ACHN (cell line): Measurements from ENCODE around the gene ACADVL.

Experiments used
- DNase-seq: peaks from one replicate; pipeline ENCODE4 v3.0.0-alpha.2; 2015
- in situ Hi-C: cut with HindIII; loops from 2 replicates; pipeline ENCODE4 v1.10.0; 2017; ENCODE audit warnings: low sequenced_read_pairs, low pct_ligation_motif_present, low pct_unique_long_range_greater_than_20kb

ACADVL gene

DNA sequence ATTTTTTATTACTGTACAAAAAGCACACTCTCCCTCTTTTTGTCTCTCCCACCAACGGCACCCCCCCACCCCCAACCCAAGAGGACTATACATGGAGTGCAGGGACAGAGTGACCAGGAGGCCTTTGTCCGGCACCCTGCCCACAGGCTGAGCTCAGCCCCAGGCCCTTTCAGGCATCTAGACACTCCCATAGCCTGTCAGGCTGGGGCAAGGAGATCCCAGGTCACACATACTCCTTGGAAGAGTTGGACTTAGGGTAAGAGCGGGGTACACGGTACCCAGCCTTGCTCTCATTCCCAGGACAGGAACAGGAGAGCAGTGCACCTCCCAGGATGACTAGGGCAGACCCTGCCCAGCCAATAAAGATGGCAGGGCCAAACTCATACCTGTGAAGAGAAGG lies 40.4 kb downstream of the ACADVL start:
- no peak for DNase-seq
- in situ Hi-C loops: no loop called here

- in situ Hi-C loops: no loop called here
- no peak for DNase-seq
Observed at GRCh38 chr17:7260651-7261378, 41.1 kb downstream of the ACADVL start.

DNA sequence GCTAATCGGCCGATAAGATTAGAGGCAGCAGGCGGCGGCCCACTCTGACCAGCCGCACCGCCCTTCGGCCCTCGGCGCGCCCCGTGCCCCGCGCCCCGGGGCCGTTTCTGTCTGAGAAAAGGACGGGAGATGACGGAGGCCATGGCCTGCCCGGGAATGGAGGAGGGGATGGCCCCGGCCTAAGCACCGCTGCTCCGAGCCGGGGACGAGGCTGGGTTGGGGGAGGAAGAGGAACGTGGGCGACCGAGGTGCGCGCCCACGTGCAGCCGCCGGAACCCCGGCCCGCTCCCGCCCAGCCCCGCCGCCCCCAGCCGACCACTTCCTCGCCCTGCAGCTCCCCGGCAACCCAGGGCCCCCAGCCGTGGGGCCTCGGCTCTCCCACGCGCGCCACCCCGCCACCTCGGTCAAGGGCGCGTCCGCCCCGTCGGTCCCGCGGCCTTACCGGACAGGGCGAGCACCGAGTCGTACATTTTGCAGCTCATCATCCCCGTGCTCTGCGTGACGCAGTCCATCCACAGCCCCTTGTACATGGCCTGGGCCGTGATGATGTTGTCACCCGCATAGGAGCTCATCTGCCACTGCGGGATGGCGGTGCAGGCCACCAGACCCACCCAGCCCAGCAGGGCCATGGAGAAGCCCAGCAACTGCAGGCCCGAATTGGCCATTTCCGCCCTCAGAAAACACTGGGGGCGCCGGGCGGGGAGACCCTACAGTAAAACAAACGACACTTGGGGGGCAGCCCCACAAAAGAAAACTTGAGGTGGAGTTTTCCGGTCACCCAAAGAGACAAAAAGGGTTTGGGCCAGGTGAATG lies 41.8 kb downstream of the ACADVL start:
- in situ Hi-C loops: no loop called here
- no peak for DNase-seq

DNA sequence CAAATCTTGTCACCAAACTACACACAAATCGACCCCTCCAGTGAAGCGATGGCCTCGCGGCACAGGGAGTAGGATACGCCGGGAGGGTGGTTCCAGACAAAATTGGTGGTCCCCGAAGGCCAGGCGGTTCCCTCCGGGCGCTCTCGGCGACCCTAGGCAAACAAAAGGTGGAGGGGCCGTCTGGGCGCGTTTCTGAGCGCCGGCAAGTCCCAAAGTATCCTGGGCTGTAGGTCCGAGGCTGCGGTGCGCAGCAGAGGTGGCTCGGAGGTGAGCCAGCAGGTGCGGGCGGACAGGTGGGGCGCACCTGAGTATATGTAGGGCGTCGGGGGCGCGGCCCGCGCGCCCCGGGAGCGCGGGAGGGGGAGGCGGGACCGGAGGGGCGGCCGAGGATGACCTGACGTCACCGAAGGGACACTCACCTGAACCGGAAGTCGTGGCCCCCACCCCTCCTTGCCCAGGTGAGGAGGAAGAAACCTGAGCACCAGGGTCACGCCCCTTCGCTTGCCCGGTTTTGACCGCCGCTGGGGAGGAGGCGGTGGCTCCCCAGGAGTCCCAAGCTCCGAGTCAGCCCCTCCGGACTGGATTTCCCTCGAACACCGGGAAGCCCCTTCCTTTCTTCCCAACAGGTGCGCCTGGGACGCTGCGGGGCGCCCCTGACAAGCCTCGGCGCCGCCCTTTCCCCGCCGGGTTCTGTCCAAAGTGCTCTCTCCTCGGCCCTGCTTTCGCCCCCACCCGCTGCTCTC lies 42.6 kb downstream of the ACADVL start, which contains the start of gene CLDN7:
Gene CLDN7 (minus strand): TSS at position 287 of the 743 bp plus-strand sequence. CDS start 435 bp downstream, outside the sequence.
- no peak for DNase-seq
- in situ Hi-C loops: no loop called here

- in situ Hi-C loops: no loop called here
- no peak for DNase-seq
Observed at GRCh38 chr17:7262935-7263800, 43.4 kb downstream of the ACADVL start.

DNA sequence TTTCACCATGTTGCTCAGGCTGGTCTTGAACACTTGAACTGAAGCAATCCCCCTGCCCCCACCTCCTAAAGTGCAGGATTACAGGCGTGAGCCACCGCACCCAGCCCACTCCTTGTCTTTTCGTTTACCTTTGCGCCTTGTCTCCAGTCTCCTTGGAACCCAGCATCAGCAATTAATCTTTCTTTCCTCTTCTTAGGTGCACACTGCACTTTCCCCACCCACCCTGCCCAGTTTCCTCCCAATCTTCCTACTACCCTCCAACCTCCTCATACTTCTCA lies 44.0 kb downstream of the ACADVL start:
- no peak for DNase-seq
- in situ Hi-C loops: no loop called here

DNA sequence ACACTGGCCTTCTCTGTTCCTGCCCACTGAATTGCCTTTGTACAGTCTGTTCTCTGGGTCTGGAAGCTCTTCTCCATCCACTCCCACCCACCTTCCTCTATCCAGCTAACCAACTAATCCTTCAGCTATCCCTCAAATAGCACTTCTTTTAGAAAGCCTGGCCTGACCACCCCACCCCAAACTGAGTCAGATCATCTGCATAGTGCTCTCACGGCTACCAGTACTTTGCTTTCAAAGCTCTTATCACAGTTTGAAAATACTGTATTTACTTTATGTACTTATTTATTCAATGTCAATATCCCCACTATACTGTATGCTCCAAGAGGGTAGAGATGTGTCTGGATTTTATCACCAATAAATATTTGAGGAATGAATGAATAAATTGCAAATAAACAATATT lies 47.0 kb downstream of the ACADVL start:
- DNase-seq: no peak
- in situ Hi-C loops: no loop called here
